HG03342 (cell line): Measurements from ENCODE around the gene QRSL1.
"Not testable (repeated sequence)": the region's sequence is repeated elsewhere in the genome, so short reads cannot be mapped to it uniquely, and the experiment has no call there.

Experiments used
- ATAC-seq: cut with Tn5 transposase; IDR thresholded peaks from one replicate; pipeline ENCODE4 v1.9.1; 2021; ENCODE audit warnings: mild to moderate bottlenecking, moderate library complexity; ENCODE audit not compliant: unreplicated experiment

The QRSL1 gene

GRCh38 chr6:106629103-106629858 is at the start of gene QRSL1, which contains the start of gene RTN4IP1:
Gene QRSL1 (plus strand): TSS chr6:106629578. CDS start chr6:106629682, 104 bp downstream.
Gene RTN4IP1 (minus strand): TSS chr6:106629498. CDS start chr6:106629021, 477 bp downstream.
- ATAC-seq: peak; percentile 83

- no peak for ATAC-seq
Observed at GRCh38 chr6:106581468-106581867, 47.9 kb upstream of the QRSL1 start.

- ATAC-seq: no peak
Observed at GRCh38 chr6:106586815-106587415, 42.5 kb upstream of the QRSL1 start.

- ATAC-seq: not testable (repeated sequence)
Observed at GRCh38 chr6:106588937-106589336, 40.4 kb upstream of the QRSL1 start.

- no peak for ATAC-seq
Observed at GRCh38 chr6:106591111-106591825, 38.1 kb upstream of the QRSL1 start.

GRCh38 chr6:106599440-106599839 is 29.9 kb upstream of the QRSL1 start:
- no peak for ATAC-seq

GRCh38 chr6:106600329-106600728 is 29.0 kb upstream of the QRSL1 start:
- ATAC-seq: no peak

- ATAC-seq: peak; percentile 72
Observed at GRCh38 chr6:106608080-106608668, 21.2 kb upstream of the QRSL1 start.

- no peak for ATAC-seq
Observed at GRCh38 chr6:106609699-106610098, 19.7 kb upstream of the QRSL1 start.

GRCh38 chr6:106611030-106611429 is 18.3 kb upstream of the QRSL1 start:
- no peak for ATAC-seq

GRCh38 chr6:106612671-106613416 is 16.5 kb upstream of the QRSL1 start:
- ATAC-seq: no peak

- ATAC-seq: no peak
Observed at GRCh38 chr6:106613590-106613989, 15.8 kb upstream of the QRSL1 start.

GRCh38 chr6:106614166-106614565 is 15.2 kb upstream of the QRSL1 start:
- ATAC-seq: no peak

GRCh38 chr6:106614592-106615257 is 14.7 kb upstream of the QRSL1 start:
- ATAC-seq: no peak

GRCh38 chr6:106617302-106617701 is 12.1 kb upstream of the QRSL1 start:
- no peak for ATAC-seq

GRCh38 chr6:106617857-106618256 is 11.5 kb upstream of the QRSL1 start:
- ATAC-seq: no peak

GRCh38 chr6:106618324-106618723 is 11.1 kb upstream of the QRSL1 start:
- no peak for ATAC-seq

- no peak for ATAC-seq
Observed at GRCh38 chr6:106619223-106619622, 10.2 kb upstream of the QRSL1 start.

GRCh38 chr6:106620931-106621672 is 8.3 kb upstream of the QRSL1 start:
- no peak for ATAC-seq
